Measurements from ENCODE around the gene TPSD1.
"Not testable (repeated sequence)": the region's sequence is repeated elsewhere in the genome, so short reads cannot be mapped to it uniquely, and the experiment has no call there.

DNA sequence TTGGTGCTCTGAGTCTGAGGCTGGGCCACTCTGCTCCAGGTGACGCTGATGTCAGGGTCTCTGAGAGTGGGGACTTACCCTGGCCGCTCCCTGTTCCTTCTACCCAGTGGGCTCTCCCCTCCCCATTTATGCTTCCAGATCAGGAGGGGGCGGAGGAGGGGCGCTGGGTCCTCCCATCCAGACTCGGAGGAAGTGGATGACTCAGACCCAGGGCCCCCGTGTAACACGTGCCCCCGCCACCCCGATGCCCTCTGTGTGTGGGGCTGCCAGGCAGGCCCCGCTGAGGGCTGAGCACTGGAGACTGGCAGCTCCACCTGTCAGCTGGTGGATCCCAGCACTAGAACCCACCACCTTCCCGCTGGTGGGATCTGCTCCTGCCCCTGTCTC lies 25.8 kb upstream of the TPSD1 start, which contains the start of gene TPSB2:
- TF ChIP-seq, protein P1, sequence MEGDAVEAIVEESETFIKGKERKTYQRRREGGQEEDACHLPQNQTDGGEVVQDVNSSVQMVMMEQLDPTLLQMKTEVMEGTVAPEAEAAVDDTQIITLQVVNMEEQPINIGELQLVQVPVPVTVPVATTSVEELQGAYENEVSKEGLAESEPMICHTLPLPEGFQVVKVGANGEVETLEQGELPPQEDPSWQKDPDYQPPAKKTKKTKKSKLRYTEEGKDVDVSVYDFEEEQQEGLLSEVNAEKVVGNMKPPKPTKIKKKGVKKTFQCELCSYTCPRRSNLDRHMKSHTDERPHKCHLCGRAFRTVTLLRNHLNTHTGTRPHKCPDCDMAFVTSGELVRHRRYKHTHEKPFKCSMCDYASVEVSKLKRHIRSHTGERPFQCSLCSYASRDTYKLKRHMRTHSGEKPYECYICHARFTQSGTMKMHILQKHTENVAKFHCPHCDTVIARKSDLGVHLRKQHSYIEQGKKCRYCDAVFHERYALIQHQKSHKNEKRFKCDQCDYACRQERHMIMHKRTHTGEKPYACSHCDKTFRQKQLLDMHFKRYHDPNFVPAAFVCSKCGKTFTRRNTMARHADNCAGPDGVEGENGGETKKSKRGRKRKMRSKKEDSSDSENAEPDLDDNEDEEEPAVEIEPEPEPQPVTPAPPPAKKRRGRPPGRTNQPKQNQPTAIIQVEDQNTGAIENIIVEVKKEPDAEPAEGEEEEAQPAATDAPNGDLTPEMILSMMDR (IDR thresholded peaks at IDR 0.05; ENCODE audit: extremely low read depth in 1 of 2, insufficient read depth in 1 of 2, low read depth in 1 of 2, low read length in 2 of 2), result not testable (repeated sequence)
- TF ChIP-seq EZH2 (IDR thresholded peaks at IDR 0.05; ENCODE audit: borderline replicate concordance, low read depth, low read length, severe bottlenecking); JUN (IDR thresholded peaks at IDR 0.05; ENCODE audit: borderline replicate concordance, insufficient read depth, insufficient read length, low read depth): not testable (repeated sequence)

Data from endothelial cell of umbilical vein (primary cell).